KMS-11 (cell line): ENCODE measurements around the gene PHGDH.

Source experiments
- H2AFZ ChIP-seq: fragments of 200-600 bp; sonication (generic); 2 replicates; pipeline ENCODE4 v1.6.1; 2016; ENCODE audit warnings: antibody characterized with exemption, mixed run types, low read depth
- H3K27ac ChIP-seq: fragments of 200-600 bp; sonication (generic); 2 replicates; pipeline ENCODE4 v1.6.1; 2016; ENCODE audit warnings: mild to moderate bottlenecking, mixed run types
- H3K27me3 ChIP-seq: fragments of 200-600 bp; sonication (generic); 2 replicates; pipeline ENCODE4 v1.6.1; 2017; ENCODE audit warnings: mild to moderate bottlenecking, low read depth, mixed run types, moderate library complexity; ENCODE audit not compliant: insufficient read depth
- H3K36me3 ChIP-seq: fragments of 200-600 bp; sonication (generic); 2 replicates; pipeline ENCODE4 v1.6.1; 2017; ENCODE audit warnings: mild to moderate bottlenecking, mixed run types; ENCODE audit not compliant: insufficient read depth
- H3K4me1 ChIP-seq: fragments of 200-600 bp; sonication (generic); 2 replicates; pipeline ENCODE4 v1.6.1; 2016; ENCODE audit warnings: mild to moderate bottlenecking, low read depth, mixed run types; ENCODE audit not compliant: poor library complexity, severe bottlenecking
- H3K4me2 ChIP-seq: fragments of 200-600 bp; sonication (generic); 2 replicates; pipeline ENCODE4 v1.7.0; 2016; ENCODE audit warnings: mild to moderate bottlenecking, mixed run types
- H3K4me3 ChIP-seq: fragments of 200-600 bp; sonication (generic); IDR thresholded peaks from 2 replicates; pipeline ENCODE4 v1.6.1; 2017; ENCODE audit warnings: low read depth, low read length, mixed read lengths; ENCODE audit not compliant: insufficient read depth
- H3K79me2 ChIP-seq: fragments of 200-600 bp; sonication (generic); 2 replicates; pipeline ENCODE4 v1.6.1; 2016; ENCODE audit warnings: low read depth, mixed run types; ENCODE audit not compliant: insufficient read depth
- H3K9ac ChIP-seq: fragments of 200-600 bp; sonication (generic); 2 replicates; pipeline ENCODE4 v1.6.1; 2016; ENCODE audit warnings: mild to moderate bottlenecking, mixed run types
- H4K20me1 ChIP-seq: fragments of 200-600 bp; sonication (generic); 2 replicates; pipeline ENCODE4 v1.6.1; 2016; ENCODE audit warnings: mild to moderate bottlenecking, mixed run types; ENCODE audit not compliant: insufficient read depth
- TF ChIP-seq, protein P1 (sequence below): fragments of 200-600 bp; sonication (generic); conservative IDR thresholded peaks from 2 replicates; pipeline ENCODE4 v1.6.1; 2017; ENCODE audit warnings: low read depth, mild to moderate bottlenecking, antibody characterized with exemption, low read length, moderate library complexity, mixed read lengths

Gene PHGDH

DNA sequence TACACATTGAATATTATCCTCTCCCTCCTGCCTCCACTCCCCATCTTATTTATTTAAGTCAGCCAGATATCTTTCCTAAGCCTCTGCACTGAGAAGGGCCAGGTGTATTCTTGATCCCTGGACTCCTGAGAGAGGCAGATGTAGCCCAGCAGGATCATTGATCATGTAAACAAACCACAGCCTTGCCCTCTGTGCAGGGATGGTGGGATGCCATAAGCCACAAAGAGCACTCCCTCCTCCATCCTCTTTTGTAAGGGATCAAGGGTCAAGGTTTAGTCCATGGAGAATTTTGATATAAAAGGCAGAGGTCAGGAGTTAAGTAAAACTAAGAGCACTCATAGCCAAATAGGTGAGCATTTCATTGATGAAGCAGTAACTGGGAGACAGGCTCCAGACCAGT is 17.3 kb downstream of the PHGDH start:
- Histone ChIP-seq H3K36me3 (no peaks in the 10 kb centered on the region), H3K27me3 (no peaks in the 10 kb centered on the region), H3K4me3 (no peak overlapping the region), H3K79me2 (no peaks in the 10 kb centered on the region), H3K4me1 (no peaks in the 10 kb centered on the region), H2AFZ (no peak overlapping the region), H3K9ac (no peak overlapping the region), H4K20me1 (no peaks in the 10 kb centered on the region), H3K27ac (no peak overlapping the region), H3K4me2 (no peak overlapping the region)
- TF ChIP-seq, protein P1, sequence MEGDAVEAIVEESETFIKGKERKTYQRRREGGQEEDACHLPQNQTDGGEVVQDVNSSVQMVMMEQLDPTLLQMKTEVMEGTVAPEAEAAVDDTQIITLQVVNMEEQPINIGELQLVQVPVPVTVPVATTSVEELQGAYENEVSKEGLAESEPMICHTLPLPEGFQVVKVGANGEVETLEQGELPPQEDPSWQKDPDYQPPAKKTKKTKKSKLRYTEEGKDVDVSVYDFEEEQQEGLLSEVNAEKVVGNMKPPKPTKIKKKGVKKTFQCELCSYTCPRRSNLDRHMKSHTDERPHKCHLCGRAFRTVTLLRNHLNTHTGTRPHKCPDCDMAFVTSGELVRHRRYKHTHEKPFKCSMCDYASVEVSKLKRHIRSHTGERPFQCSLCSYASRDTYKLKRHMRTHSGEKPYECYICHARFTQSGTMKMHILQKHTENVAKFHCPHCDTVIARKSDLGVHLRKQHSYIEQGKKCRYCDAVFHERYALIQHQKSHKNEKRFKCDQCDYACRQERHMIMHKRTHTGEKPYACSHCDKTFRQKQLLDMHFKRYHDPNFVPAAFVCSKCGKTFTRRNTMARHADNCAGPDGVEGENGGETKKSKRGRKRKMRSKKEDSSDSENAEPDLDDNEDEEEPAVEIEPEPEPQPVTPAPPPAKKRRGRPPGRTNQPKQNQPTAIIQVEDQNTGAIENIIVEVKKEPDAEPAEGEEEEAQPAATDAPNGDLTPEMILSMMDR = no peak

DNA sequence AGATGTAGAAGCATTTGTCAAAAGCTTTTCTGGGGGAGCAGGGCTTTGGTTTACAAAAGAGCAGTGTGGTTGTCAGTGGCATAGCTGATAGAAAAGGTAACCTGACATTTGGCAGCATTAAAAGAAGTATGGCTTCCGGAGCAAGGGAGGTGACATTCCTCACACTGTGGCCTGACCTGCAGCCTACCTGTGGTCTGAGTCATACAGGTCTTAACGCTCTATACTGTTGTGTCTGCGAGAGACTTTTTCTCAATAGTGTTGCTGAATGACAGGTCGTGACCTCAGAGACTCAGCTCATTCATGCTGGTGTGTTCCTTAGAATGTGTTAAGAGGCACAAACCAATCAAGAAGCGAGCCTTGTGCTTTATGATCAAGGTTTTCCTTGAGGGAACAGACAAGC is 19.3 kb downstream of the PHGDH start:
- no peaks in the 10 kb centered on the region for H3K79me2 ChIP-seq
- H4K20me1 ChIP-seq = no peaks in the 10 kb centered on the region
- H2AFZ ChIP-seq = no peak overlapping the region
- H3K4me1 ChIP-seq = no peaks in the 10 kb centered on the region
- no peak overlapping the region for H3K4me2 ChIP-seq
- no peaks in the 10 kb centered on the region for H3K27me3 ChIP-seq
- H3K27ac ChIP-seq = no peak overlapping the region
- H3K9ac ChIP-seq = no peak overlapping the region
- no peaks in the 10 kb centered on the region for H3K36me3 ChIP-seq
- TF ChIP-seq, protein P1 = no peak
- H3K4me3 ChIP-seq = no peak overlapping the region

- no peak overlapping the region for H3K4me2 ChIP-seq
- no peak overlapping the region for H2AFZ ChIP-seq
- TF ChIP-seq, protein P1 = no peak
- no peaks in the 10 kb centered on the region for H3K36me3 ChIP-seq
- H3K4me1 ChIP-seq = no peaks in the 10 kb centered on the region
- H3K4me3 ChIP-seq = no peak overlapping the region
- no peaks in the 10 kb centered on the region for H3K27me3 ChIP-seq
- H3K27ac ChIP-seq = no peak overlapping the region
- no peak overlapping the region for H3K9ac ChIP-seq
- H3K79me2 ChIP-seq = no peaks in the 10 kb centered on the region
- no peaks in the 10 kb centered on the region for H4K20me1 ChIP-seq
Observed at GRCh38 chr1:119731741-119732430, 20.2 kb downstream of the PHGDH start.

DNA sequence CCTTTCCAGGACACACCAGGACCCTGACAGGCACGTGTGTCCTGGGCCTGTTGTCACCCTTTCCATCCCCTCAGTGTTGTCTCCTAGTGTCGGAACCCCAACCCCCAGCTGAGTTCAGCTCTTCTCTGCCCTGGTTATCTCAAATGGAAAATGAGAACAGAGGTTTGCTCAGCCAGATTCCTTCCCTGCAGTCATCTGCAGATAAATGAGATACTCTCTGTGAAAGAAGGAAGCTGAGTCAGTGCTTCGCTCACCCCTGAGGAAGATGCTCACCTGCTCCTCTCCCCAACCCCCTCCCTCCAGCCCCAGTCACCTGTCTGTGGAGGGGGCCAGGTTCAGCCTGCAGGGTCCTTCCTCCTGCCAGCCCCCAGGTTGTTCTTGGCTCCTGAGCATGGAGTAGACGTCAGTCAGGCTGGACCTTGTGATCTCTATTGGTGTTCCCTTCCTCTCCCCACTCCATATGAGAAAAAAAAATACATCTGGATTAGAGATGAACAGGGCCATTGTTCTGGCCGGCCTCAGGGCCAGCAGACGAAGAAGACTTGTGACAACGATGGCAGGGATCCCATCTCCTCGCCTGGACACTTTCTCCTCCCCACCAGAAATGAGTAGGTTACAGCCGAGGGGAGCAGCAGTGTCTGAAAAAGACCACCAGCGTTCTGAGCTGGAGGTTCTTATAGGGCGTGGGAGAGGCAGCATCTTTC is 20.9 kb downstream of the PHGDH start:
- Histone ChIP-seq H3K36me3 (no peaks in the 10 kb centered on the region), H2AFZ (no peak overlapping the region), H3K27ac (no peak overlapping the region), H3K79me2 (no peaks in the 10 kb centered on the region), H3K9ac (no peak overlapping the region), H3K27me3 (no peaks in the 10 kb centered on the region), H3K4me1 (no peaks in the 10 kb centered on the region), H3K4me2 (no peak overlapping the region), H3K4me3 (no peak overlapping the region), H4K20me1 (no peaks in the 10 kb centered on the region)
- TF ChIP-seq, protein P1 = no peak
